GM20000 (cell line): ENCODE results near the gene SPON2.

Experiments
- DNase-seq: peaks from one replicate; pipeline ENCODE4 v3.0.0; 2012; ENCODE audit warnings: low spot score
- TF ChIP-seq, protein P1 (sequence below): IDR thresholded peaks from 2 replicates; pipeline ENCODE4 v1.5.1; 2012; ENCODE audit warnings: mild to moderate bottlenecking, control low read depth; ENCODE audit errors: extremely low read depth, missing control alignments

The SPON2 gene

DNA sequence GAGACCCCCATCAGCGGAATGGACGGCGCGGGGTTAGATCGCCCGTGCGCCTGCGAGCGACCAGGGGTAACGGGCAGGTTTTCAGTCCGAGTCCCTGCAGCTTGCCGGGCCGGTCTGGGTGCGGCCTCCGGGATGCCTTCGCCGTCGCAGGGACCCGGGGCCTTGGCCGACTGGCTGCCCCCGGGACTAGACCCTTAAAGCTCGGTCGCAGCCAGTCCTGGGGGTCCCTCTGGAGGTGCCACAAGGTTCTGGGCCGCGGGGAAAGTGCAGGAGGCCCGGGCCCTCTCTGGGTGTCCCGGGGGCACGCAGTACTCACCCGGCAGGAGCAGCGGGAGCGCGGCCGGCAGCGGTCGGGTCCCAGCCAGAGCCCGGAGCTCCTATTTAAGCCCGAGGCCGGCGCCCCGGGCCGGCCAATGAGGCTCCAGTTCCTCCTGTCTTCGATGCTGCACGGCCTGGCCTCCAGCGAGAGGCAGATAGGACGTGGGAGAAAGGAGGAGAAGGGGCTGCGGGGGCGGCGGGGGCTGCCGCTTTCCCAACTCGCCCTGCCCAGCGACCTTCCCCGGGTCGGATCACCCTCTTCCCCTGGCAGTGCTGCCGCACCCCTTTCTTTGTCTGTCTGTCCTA lies at the start of gene SPON2:
Gene SPON2, minus strand, starts transcription at position 356 of the 624 bp plus-strand sequence.
- DNase-seq, result peak; percentile 54
- TF ChIP-seq, protein P1, sequence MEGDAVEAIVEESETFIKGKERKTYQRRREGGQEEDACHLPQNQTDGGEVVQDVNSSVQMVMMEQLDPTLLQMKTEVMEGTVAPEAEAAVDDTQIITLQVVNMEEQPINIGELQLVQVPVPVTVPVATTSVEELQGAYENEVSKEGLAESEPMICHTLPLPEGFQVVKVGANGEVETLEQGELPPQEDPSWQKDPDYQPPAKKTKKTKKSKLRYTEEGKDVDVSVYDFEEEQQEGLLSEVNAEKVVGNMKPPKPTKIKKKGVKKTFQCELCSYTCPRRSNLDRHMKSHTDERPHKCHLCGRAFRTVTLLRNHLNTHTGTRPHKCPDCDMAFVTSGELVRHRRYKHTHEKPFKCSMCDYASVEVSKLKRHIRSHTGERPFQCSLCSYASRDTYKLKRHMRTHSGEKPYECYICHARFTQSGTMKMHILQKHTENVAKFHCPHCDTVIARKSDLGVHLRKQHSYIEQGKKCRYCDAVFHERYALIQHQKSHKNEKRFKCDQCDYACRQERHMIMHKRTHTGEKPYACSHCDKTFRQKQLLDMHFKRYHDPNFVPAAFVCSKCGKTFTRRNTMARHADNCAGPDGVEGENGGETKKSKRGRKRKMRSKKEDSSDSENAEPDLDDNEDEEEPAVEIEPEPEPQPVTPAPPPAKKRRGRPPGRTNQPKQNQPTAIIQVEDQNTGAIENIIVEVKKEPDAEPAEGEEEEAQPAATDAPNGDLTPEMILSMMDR, result no peak

GRCh38 chr4:1221155-1221870 lies 48.9 kb upstream of the SPON2 start:
- TF ChIP-seq, protein P1, result no peak
- DNase-seq, result no peak

GRCh38 chr4:1220566-1220965 lies 48.2 kb upstream of the SPON2 start:
- DNase-seq, result no peak

GRCh38 chr4:1219566-1219950 lies 47.2 kb upstream of the SPON2 start:
- TF ChIP-seq, protein P1, result no peak
- DNase-seq, result no peak

More at GRCh38 chr4:1220566-1220965, 48.2 kb upstream of the SPON2 start:
- TF ChIP-seq, protein P1, result no peak

DNA sequence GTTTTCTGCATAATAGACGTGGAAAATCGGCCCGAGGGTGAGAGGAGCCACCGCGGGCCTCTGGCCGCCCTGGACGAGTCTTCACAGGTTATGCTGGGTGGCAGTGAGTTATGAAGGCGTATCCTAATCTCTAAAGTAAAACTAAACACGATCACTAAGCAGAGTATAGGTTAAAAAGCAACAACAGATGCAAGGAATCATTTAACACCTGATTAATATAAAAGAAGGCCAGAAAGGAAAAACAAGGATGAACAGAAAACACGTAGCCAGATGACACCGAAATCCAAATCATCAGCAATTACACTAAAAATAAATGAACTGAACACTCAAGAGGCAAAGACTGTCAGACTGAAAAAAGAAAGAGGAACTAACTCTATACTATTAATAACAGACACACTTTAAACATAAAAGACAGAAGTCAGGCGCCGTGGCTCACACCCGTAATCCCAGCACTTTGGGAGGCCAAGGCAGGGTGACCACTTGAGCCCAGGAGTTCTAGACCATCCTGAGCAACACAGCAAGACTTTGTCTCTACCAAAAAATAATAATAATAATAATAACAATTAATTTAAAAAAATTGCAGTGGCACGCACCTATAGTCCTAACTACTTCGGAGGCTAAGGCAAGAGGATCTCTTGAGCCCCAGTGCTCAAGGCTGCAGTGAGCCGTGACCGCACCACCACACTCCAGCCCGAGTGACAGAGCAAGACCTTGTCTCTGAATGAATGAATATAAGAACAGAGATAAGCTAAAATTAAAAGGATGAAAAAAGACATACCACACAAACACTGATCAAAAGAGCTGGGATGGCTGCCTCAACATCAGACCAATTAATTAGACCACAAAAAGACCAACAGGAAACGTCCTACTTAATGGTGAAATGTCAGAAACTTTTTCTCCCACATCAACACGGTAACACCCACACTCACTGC lies 46.5 kb upstream of the SPON2 start:
- peak; percentile 85 for DNase-seq

DNA sequence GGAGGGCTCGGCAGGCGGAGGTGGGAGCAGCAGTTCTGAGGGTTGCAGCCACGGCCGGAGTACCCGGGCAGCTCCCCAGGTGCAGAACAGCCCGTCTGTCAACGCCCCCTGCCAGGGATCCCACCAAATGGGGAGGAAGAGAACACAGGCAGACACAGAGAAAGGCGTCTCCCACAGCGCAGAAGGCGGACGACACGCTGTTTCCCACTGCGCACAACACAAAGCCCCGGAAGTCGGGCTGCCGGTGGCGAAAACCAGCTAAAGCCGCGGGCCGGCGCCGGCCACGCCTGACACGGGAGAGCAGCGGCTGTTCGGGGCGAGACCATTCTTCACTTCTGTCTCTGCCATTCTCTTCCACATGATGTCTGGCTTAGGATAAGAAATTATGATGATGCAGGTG lies 45.0 kb upstream of the SPON2 start:
- TF ChIP-seq, protein P1, result no peak
- no peak for DNase-seq

More for the DNA sequence above, 46.5 kb upstream of the SPON2 start:
- TF ChIP-seq, protein P1, result no peak
